Measurements from ENCODE around the gene SH2D1B. TPM values are rescaled to one million over a fixed set of nuclear protein-coding genes. Genes with fewer than 3 reads are reported as not detected.

Gene SH2D1B
- total and polyA plus RNA-seq, 2 donors (not counting 3 experiments of a cell fraction or from before 2014, with no cell fraction given) = not detected

DNA sequence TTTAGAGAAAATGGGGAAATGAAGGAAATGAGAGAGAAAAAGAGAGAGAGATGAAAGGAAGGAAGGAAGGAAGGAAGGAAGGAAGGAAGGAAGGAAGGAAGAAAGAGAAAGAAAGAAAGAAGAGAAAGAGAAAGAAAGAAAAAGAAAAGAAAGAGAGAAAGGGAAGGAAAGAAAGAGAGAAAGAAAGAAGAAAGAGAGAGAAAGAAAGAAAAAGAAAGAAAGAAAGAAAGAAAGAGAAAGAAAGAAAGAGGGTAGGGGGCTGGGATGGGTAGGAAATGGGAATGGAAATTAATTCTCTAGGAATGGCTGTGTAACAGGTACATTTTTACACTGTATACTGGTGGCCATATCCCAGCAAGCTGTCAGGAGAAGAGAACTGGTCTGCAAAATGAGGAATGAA, 4.3 kb upstream of the SH2D1B start:
- H3K36me3 ChIP-seq (ENCODE audit: control insufficient read depth in 2 of 2, extremely low read depth in 1 of 2, insufficient read depth in 2 of 2, low read length in 2 of 2) = no peaks in the 10 kb centered on the region
- H2AFZ ChIP-seq (ENCODE audit: low read depth, low read length) = no peak overlapping the region
- no peaks in the 10 kb centered on the region for H3K9me1 ChIP-seq (replicated peaks; ENCODE audit: control insufficient read depth, extremely low read depth, insufficient read depth, low read length)
- H3K9ac ChIP-seq (replicated peaks; ENCODE audit: extremely low read depth, insufficient read depth, low read length) = no peak overlapping the region
- no peaks in the 10 kb centered on the region for H3K79me2 ChIP-seq (ENCODE audit: control insufficient read depth, insufficient read depth, low read length)
- H3K9me3 ChIP-seq (replicated peaks; ENCODE audit: control insufficient read depth, insufficient read depth, low read length) = no peaks in the 10 kb centered on the region
- peaks cover 5% of the 10 kb centered on the region for H3K4me1 ChIP-seq (ENCODE audit: control insufficient read depth, extremely low read depth, insufficient read depth, low read length)
- FAIRE-seq = no peak
- ChIA-PET CTCF (no interaction called here), POLR2A (no interaction called here)
- no peak overlapping the region for H3K4me3 ChIP-seq (replicated peaks in 1 of 3; ENCODE audit: insufficient read depth in 1 of 3, low read depth in 1 of 3, low read length in 3 of 3)
- no peaks in the 10 kb centered on the region for H3K27me3 ChIP-seq (ENCODE audit: control insufficient read depth in 2 of 2, insufficient read depth in 2 of 2, low read length in 2 of 2)
- intact Hi-C loops (cut with micrococcal nuclease) = no loop called here
- BruUV-seq (replicated peaks) = no TSS peak
- H3K27ac ChIP-seq (ENCODE audit: insufficient read depth, low read depth, low read length) = no peak overlapping the region
- DNase-seq (ENCODE audit: low read depth, low spot score) = no peak
- no peaks in the 10 kb centered on the region for H4K20me1 ChIP-seq (replicated peaks; ENCODE audit: control insufficient read depth, extremely low read depth, insufficient read depth, low read length)
- TF ChIP-seq EZH2 (IDR thresholded peaks at IDR 0.05; ENCODE audit: borderline replicate concordance, low read depth, low read length, severe bottlenecking) = no peak
- TF ChIP-seq JUN (IDR thresholded peaks at IDR 0.05; ENCODE audit: borderline replicate concordance, insufficient read depth, insufficient read length, low read depth) = no peak
- TF ChIP-seq, protein P1, sequence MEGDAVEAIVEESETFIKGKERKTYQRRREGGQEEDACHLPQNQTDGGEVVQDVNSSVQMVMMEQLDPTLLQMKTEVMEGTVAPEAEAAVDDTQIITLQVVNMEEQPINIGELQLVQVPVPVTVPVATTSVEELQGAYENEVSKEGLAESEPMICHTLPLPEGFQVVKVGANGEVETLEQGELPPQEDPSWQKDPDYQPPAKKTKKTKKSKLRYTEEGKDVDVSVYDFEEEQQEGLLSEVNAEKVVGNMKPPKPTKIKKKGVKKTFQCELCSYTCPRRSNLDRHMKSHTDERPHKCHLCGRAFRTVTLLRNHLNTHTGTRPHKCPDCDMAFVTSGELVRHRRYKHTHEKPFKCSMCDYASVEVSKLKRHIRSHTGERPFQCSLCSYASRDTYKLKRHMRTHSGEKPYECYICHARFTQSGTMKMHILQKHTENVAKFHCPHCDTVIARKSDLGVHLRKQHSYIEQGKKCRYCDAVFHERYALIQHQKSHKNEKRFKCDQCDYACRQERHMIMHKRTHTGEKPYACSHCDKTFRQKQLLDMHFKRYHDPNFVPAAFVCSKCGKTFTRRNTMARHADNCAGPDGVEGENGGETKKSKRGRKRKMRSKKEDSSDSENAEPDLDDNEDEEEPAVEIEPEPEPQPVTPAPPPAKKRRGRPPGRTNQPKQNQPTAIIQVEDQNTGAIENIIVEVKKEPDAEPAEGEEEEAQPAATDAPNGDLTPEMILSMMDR (IDR thresholded peaks at IDR 0.05; ENCODE audit: extremely low read depth in 1 of 2, insufficient read depth in 1 of 2, low read depth in 1 of 2, low read length in 2 of 2) = no peak
- TF ChIP-seq POLR2AphosphoS5 (IDR thresholded peaks at IDR 0.05; ENCODE audit: insufficient read depth, low read depth, low read length) = no peak
- no peak for TF ChIP-seq GATA2 (IDR thresholded peaks at IDR 0.05; ENCODE audit: insufficient read depth, insufficient read length, low read depth, low read length)
- dilution Hi-C loops (cut with MboI; ENCODE audit: extremely low pct_ligation_motif_present, low sequenced_read_pairs) = no loop called here
- no peak overlapping the region for H3K4me2 ChIP-seq (ENCODE audit: insufficient read depth, low read length)

DNA sequence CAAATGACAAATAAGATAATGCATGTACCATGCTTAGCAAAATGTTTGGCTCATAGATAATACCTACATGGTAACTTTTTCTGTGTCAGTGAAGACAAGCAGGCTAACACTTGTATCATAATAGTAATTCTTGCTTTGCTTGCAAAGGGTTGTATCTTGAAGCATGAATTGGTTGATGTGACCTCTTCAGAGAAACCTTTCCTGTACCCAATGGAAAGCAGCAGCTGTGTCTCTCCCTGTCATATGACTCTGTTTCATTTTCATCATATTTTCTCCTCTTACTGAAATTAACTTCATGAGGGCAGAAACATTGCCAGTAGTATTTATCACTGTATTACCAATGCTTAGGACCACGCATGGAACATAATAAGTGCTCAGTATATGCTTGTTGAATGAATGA, 4.4 kb downstream of the SH2D1B start:
- Histone ChIP-seq H3K4me2 (ENCODE audit: insufficient read depth, low read length) (no peak overlapping the region), H4K20me1 (replicated peaks; ENCODE audit: control insufficient read depth, extremely low read depth, insufficient read depth, low read length) (no peaks in the 10 kb centered on the region), H3K27me3 (ENCODE audit: control insufficient read depth in 2 of 2, insufficient read depth in 2 of 2, low read length in 2 of 2) (no peaks in the 10 kb centered on the region), H3K36me3 (ENCODE audit: control insufficient read depth in 2 of 2, extremely low read depth in 1 of 2, insufficient read depth in 2 of 2, low read length in 2 of 2) (no peaks in the 10 kb centered on the region), H3K79me2 (ENCODE audit: control insufficient read depth, insufficient read depth, low read length) (no peaks in the 10 kb centered on the region), H3K9ac (replicated peaks; ENCODE audit: extremely low read depth, insufficient read depth, low read length) (no peak overlapping the region), H3K4me3 (replicated peaks in 1 of 3; ENCODE audit: insufficient read depth in 1 of 3, low read depth in 1 of 3, low read length in 3 of 3) (no peak overlapping the region), H3K9me1 (replicated peaks; ENCODE audit: control insufficient read depth, extremely low read depth, insufficient read depth, low read length) (no peaks in the 10 kb centered on the region), H3K9me3 (replicated peaks; ENCODE audit: control insufficient read depth, insufficient read depth, low read length) (no peaks in the 10 kb centered on the region), H3K4me1 (ENCODE audit: control insufficient read depth, extremely low read depth, insufficient read depth, low read length) (peaks cover 8% of the 10 kb centered on the region), H3K27ac (ENCODE audit: insufficient read depth, low read depth, low read length) (no peak overlapping the region), H2AFZ (ENCODE audit: low read depth, low read length) (no peak overlapping the region)
- POLR2A ChIA-PET = no interaction called here
- no peak for FAIRE-seq
- TF ChIP-seq JUN (IDR thresholded peaks at IDR 0.05; ENCODE audit: borderline replicate concordance, insufficient read depth, insufficient read length, low read depth) = no peak
- no peak for TF ChIP-seq EZH2 (IDR thresholded peaks at IDR 0.05; ENCODE audit: borderline replicate concordance, low read depth, low read length, severe bottlenecking)
- no peak for TF ChIP-seq MYC (IDR thresholded peaks at IDR 0.05; ENCODE audit: low read depth, low read length)
- no peak for DNase-seq (ENCODE audit: low read depth, low spot score)
- intact Hi-C loops (cut with micrococcal nuclease) = no loop called here
- BruUV-seq (replicated peaks) = no TSS peak
- CTCF ChIA-PET = interaction anchor here (1.5 kb wide), 1 partner anchor 9 kb away, joined by 4 read pairs; no protein-coding TSS in a partner anchor
- dilution Hi-C loops (cut with MboI; ENCODE audit: extremely low pct_ligation_motif_present, low sequenced_read_pairs) = no loop called here
